22Rv1 (cell line): ENCODE results near the gene CEP95.

ENCODE experiments used
- ZFX ChIP-seq: fragments of 450-650 bp; IDR thresholded peaks from 2 replicates; pipeline ENCODE4 v1.6.1; 2017; ENCODE audit warnings: antibody characterized with exemption, borderline replicate concordance
- TF ChIP-seq, protein P1 (sequence below): fragments of 450-650 bp; IDR thresholded peaks from 2 replicates; pipeline ENCODE4 v1.5.1; 2017; ENCODE audit warnings: mild to moderate bottlenecking

DNA sequence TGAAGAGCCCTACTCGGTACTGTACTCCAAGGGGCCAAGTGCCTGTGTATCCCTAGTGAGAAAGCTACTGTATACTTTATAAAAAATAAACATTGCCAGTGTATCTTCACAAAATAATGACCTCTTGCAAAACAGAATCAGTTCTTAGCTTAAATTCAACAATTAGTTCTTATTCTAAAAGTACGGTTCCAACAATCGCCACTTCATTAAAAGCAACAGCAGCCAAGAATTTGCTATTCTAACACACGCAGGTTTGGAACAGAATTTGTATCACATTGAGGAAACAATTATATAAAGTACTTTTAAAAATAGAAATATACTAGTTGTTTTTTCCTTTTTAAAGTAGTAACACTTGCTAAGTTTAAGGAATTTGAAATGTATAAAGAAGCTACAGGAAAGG lies 48.5 kb downstream of the CEP95 start:
- TF ChIP-seq, protein P1, sequence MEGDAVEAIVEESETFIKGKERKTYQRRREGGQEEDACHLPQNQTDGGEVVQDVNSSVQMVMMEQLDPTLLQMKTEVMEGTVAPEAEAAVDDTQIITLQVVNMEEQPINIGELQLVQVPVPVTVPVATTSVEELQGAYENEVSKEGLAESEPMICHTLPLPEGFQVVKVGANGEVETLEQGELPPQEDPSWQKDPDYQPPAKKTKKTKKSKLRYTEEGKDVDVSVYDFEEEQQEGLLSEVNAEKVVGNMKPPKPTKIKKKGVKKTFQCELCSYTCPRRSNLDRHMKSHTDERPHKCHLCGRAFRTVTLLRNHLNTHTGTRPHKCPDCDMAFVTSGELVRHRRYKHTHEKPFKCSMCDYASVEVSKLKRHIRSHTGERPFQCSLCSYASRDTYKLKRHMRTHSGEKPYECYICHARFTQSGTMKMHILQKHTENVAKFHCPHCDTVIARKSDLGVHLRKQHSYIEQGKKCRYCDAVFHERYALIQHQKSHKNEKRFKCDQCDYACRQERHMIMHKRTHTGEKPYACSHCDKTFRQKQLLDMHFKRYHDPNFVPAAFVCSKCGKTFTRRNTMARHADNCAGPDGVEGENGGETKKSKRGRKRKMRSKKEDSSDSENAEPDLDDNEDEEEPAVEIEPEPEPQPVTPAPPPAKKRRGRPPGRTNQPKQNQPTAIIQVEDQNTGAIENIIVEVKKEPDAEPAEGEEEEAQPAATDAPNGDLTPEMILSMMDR: no peak
- TF ChIP-seq ZFX: no peak
